Activated B cell treated with CpG ODN at 0.5 μM for 24 hours (primary cell): ENCODE results near the gene DGLUCY. TPM values are rescaled to one million over a fixed set of nuclear protein-coding genes. Genes with fewer than 3 reads are reported as not detected.

Experiments used
- ATAC-seq: fragments of 200-7000 bp; cut with Tn5 transposase; one replicate; pipeline ENCODE4 v1.10.0; 2021; ENCODE audit warnings: low read depth, mild to moderate bottlenecking, moderate library complexity
- CTCF ChIA-PET: fragments of 350-600 bp; sonication (Branson Sonifier 250); formaldehyde crosslinking; loops from one replicate; lab custom pipeline; 2021; ENCODE audit warnings: antibody characterized with exemption; lab: Charles Lee
- POLR2A ChIA-PET: fragments of 350-600 bp; sonication (Branson Sonifier 250); formaldehyde crosslinking; loops from one replicate; lab custom pipeline; 2021; ENCODE audit warnings: antibody characterized with exemption; lab: Charles Lee
- DNase-seq: peaks from one replicate; pipeline ENCODE4 v3.0.0; 2022
- H3K27ac Mint-ChIP-seq: one replicate; pipeline ENCODE4 v1.8.0; 2020; ENCODE audit warnings: mixed read lengths
- H3K27me3 Mint-ChIP-seq: one replicate; pipeline ENCODE4 v1.8.0; 2021; ENCODE audit warnings: mixed read lengths
- H3K36me3 Mint-ChIP-seq: one replicate; pipeline ENCODE4 v1.8.0; 2021; ENCODE audit warnings: low read depth, mixed read lengths
- H3K4me1 Mint-ChIP-seq: one replicate; pipeline ENCODE4 v1.8.0; 2021; ENCODE audit warnings: mixed read lengths
- H3K4me3 Mint-ChIP-seq: one replicate; pipeline ENCODE4 v1.8.0; 2020; ENCODE audit warnings: mild to moderate bottlenecking, mixed read lengths
- H3K9me3 Mint-ChIP-seq: one replicate; pipeline ENCODE4 v1.8.0; 2020; ENCODE audit warnings: mixed read lengths
- CTCF ChIP-seq: fragments of 200-600 bp; IDR thresholded peaks from one replicate; pipeline ENCODE4 v1.8.0; 2022; ENCODE audit warnings: antibody characterized with exemption, mild to moderate bottlenecking
- intact Hi-C: fragments of 100-400 bp; cut with micrococcal nuclease; formaldehyde crosslinking; loops from one replicate; pipeline ENCODE4 v1.15.1; 2024
- total RNA-seq: library from RNA; stranded (reverse); gene quantifications from 2 replicates; pipeline ENCODE4 v1.2.3, GENCODE V29; 2022

The DGLUCY gene
- 76.7 and 92.7 TPM in 2 replicates for total RNA-seq

- DNase-seq (no peak), ATAC-seq (no peak)
- Mint-ChIP-seq H3K4me3 (peak within 1 kb of the TSS; percentile 98), H3K27ac (peak within 1 kb of the TSS; percentile 98), H3K27me3 (no peaks in the 10 kb centered on the region), H3K36me3 (peaks cover 30% of the 10 kb centered on the region), H3K9me3 (no peaks in the 10 kb centered on the region), H3K4me1 (peaks cover 68% of the 10 kb centered on the region)
- TF ChIP-seq CTCF = no peak
- intact Hi-C loops = loop anchor here (1.0 to 2.0 kb wide), 6 partner anchors 11 to 397 kb away; partner anchors contain the start of genes PPP4R3A and RPS6KA5
- ChIA-PET POLR2A (interaction anchor here (0.8 to 3.9 kb wide), 18 partner anchors 10 to 926 kb away, joined by 3 to 90 read pairs (median 4); partner anchors contain the start of genes RPS6KA5 and TRIP11), CTCF (interaction anchor here (1.1 to 3.1 kb wide), 2 partner anchors 54 to 211 kb away, joined by 4 to 21 read pairs; partner anchors contain the start of gene RPS6KA5)
These were observed at the start of gene DGLUCY for GRCh38 chr14:91113829-91114078. Gene DGLUCY, plus strand, starts transcription at chr14:91114073. Its CDS starts 46,222 bp downstream, at chr14:91160295.

DNA sequence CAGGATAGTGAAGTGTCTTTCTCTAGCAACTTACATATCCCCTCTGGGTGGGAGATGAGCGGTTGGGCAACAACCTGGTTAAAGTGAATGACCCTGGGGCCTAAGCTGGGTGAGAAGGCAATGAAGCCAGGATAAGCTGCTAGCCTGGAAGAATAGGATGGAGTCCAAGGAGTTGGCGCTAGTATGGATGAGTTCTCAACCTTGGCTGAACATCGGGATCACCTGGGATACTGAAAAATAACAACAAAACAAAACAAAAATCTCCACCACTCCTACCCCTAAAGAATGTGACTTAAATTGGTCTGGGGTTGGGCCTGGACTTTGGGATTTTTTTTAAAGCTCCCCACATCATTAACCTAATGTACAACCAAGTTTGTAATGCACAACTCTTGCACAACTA, 48.6 kb upstream of the DGLUCY start:
- DNase-seq (no peak), ATAC-seq (no peak)
- H3K9me3 Mint-ChIP-seq = peaks cover 2% of the 10 kb centered on the region
- H3K36me3 Mint-ChIP-seq = no peaks in the 10 kb centered on the region
- intact Hi-C loops = no loop called here
- peaks cover 31% of the 10 kb centered on the region for H3K4me1 Mint-ChIP-seq
- H3K4me3 Mint-ChIP-seq = no peak overlapping the region
- no peak overlapping the region for H3K27ac Mint-ChIP-seq
- no peak for TF ChIP-seq CTCF
- POLR2A ChIA-PET = interaction anchor here (0.8 kb wide), 1 partner anchor 18 kb away, joined by 7 read pairs; no protein-coding TSS in a partner anchor
- no peaks in the 10 kb centered on the region for H3K27me3 Mint-ChIP-seq
- CTCF ChIA-PET = interaction anchor here (1.7 kb wide), 1 partner anchor 79 kb away, joined by 4 read pairs; no protein-coding TSS in a partner anchor

DNA sequence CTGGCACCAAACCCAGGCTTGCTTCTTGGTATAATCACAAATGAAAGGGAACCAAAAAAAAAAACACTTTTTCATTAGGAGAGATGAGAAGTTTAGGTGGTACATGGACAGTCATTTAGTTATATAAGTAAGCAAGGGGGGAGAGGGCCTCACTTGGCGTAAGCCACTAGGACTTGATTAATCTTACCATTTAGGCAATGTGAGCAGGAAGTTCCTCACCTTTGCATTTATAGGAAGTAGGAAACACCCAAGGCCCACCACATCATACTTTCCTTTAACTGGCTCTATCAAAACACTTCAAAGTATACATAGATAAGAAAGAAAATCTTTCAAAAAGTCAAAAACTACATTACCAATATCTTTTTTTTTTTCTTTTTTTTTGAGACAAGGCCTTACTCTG, 46.7 kb upstream of the DGLUCY start:
- ATAC-seq (no peak), DNase-seq (no peak)
- Mint-ChIP-seq H3K4me3 (no peak overlapping the region), H3K27ac (no peak overlapping the region), H3K36me3 (no peaks in the 10 kb centered on the region), H3K9me3 (peaks cover 2% of the 10 kb centered on the region), H3K27me3 (no peaks in the 10 kb centered on the region), H3K4me1 (peaks cover 31% of the 10 kb centered on the region)
- intact Hi-C loops = no loop called here
- ChIA-PET CTCF (no interaction called here), POLR2A (interaction anchor here (0.7 kb wide), 1 partner anchor 173 kb away, joined by 3 read pairs; no protein-coding TSS in a partner anchor)
- no peak for TF ChIP-seq CTCF

- CTCF ChIA-PET = no interaction called here
- H3K36me3 Mint-ChIP-seq = no peaks in the 10 kb centered on the region
- POLR2A ChIA-PET = no interaction called here
- H3K27ac Mint-ChIP-seq = no peak overlapping the region
- intact Hi-C loops = no loop called here
- peaks cover 19% of the 10 kb centered on the region for H3K4me1 Mint-ChIP-seq
- no peaks in the 10 kb centered on the region for H3K27me3 Mint-ChIP-seq
- no peak for ATAC-seq
- H3K4me3 Mint-ChIP-seq = no peak overlapping the region
- H3K9me3 Mint-ChIP-seq = no peaks in the 10 kb centered on the region
- no peak for TF ChIP-seq CTCF
- DNase-seq = no peak
These were observed 45.2 kb upstream of the DGLUCY start for GRCh38 chr14:91068642-91069041.

DNA sequence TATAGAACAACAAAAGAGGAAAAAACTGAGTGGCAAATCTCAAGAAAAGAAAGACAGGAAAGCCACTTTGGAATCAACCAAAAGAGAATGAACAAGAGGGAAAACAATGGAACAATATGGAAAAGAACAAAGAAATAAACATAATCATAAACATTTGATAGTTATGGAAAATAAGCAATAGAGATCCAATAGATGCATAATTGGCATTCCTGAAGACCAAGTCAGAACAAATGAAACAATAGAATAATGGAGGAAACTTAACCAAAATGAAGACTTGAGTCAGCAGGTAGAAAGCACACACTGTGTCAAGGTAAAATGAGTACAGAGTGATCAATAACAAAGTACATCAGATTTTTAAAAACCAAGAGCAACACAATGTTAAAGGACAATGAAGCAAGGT, 43.3 kb upstream of the DGLUCY start:
- ChIA-PET CTCF (no interaction called here), POLR2A (no interaction called here)
- H3K4me1 Mint-ChIP-seq = peaks cover 16% of the 10 kb centered on the region
- no peaks in the 10 kb centered on the region for H3K36me3 Mint-ChIP-seq
- no peak for ATAC-seq
- H3K4me3 Mint-ChIP-seq = no peak overlapping the region
- no peaks in the 10 kb centered on the region for H3K9me3 Mint-ChIP-seq
- no peaks in the 10 kb centered on the region for H3K27me3 Mint-ChIP-seq
- H3K27ac Mint-ChIP-seq = no peak overlapping the region
- intact Hi-C loops = no loop called here
- no peak for TF ChIP-seq CTCF
- no peak for DNase-seq
